Heart left ventricle (tissue), 13 donors: ENCODE results near the gene C2CD4B.

Experiments
- CTCF ChIP-seq, 12 donors: fragments of 200-600 bp; sonication (generic) in 4 of 12; IDR thresholded peaks; one replicate each; pipeline versions ENCODE4 v1.5.0 to v1.8.0; 2018 to 2022; ENCODE audit warnings: antibody characterized with exemption in 12 of 12, mild to moderate bottlenecking in 5 of 12
- POLR2A ChIP-seq, 2 donors: fragments of 450-650 bp; IDR thresholded peaks; one replicate each; pipeline ENCODE4 v1.6.1; 2017; ENCODE audit warnings: antibody characterized with exemption in 2 of 2, mild to moderate bottlenecking in 2 of 2, moderate library complexity in 2 of 2
- donor health status: ischemic (EF 13 %, LVEDD 7.1; RV severe dilation, severe dysfunction).
- donor health status: DM: no; HTN: yes; CAD: no.
- donor health status: DM: no; HTN: no; CAD: no.
- donor health status: ischemic (EF 25% LVEDD 6.9; RV normal size, moderate dysfunction).
- donor health status: ischemic (EF 25% LVEDD 5.7; RV mildly dilated, moderate dysfunction).
- donor health status: ischemic (EF 35%, LVEDD 5.7; RV mildly dilated, moderate dysfunction).
- donor health status: nonischemic (EF 11% LVEDD 7.7; RV severe dilation, severe dysfunction).
- donor health status: DM: yes; HTN: yes; CAD: no.
- donor health status: PGD.
- donor health status: ischemic (EF 29% LVEDD 5.4; RV normal size, mild dysfunction).
- donor health status: nonischemic (EF 23%, LVEDD 6.1; RV moderate dilation, normal function).

- TF ChIP-seq CTCF (IDR thresholded peaks at IDR 0.05) (no peak), POLR2A (IDR thresholded peaks at IDR 0.05) (no peak)
Measured at GRCh38 chr15:62133141-62133540, 31.9 kb downstream of the C2CD4B start.
